Endothelial cell of umbilical vein (primary cell): ENCODE data around the gene FAM217A. TPM values are rescaled to one million over a fixed set of nuclear protein-coding genes. Genes with fewer than 3 reads are reported as not detected.

Experiments
- BruUV-seq: library from RNA; stranded (reverse); fragments of 400-500 nt; replicated peaks from 2 replicates; lab custom pipeline; 2021; lab: Mats Ljungman, UMichigan
- CTCF ChIA-PET: fragments of 300-600, 350-600 bp; sonication (Branson Sonifier 250); formaldehyde crosslinking; loops from one replicate; lab custom pipeline; 2021; ENCODE audit warnings: antibody characterized with exemption, inconsistent platforms; lab: Charles Lee
- POLR2A ChIA-PET: fragments of 300-600, 350-600 bp; sonication (Branson Sonifier 250); formaldehyde crosslinking; loops from one replicate; lab custom pipeline; 2021; ENCODE audit warnings: antibody characterized with exemption, inconsistent platforms; lab: Charles Lee
- DNase-seq: peaks from one replicate; pipeline ENCODE4 v3.0.0-alpha.2; 2011; ENCODE audit warnings: low read depth, low spot score
- FAIRE-seq: peaks from 2 replicates; lab custom pipeline; 2011; peaks lifted over from hg19 to GRCh38; lab: Jason Lieb, UNC
- H2AFZ ChIP-seq: 2 replicates; pipeline ENCODE4 v1.6.0; 2012; ENCODE audit warnings: low read depth, low read length, control low read depth, inconsistent platforms
- H3K27ac ChIP-seq: 2 replicates; pipeline ENCODE4 v1.5.1; 2011; ENCODE audit warnings: low read depth, mild to moderate bottlenecking, control low read depth, low read length, moderate library complexity; ENCODE audit not compliant: insufficient read depth
- H3K27me3 ChIP-seq, 2 experiments: 2 replicates each; pipeline versions ENCODE4 v1.6.0 to v1.6.1; 2011; ENCODE audit warnings: low read length in 2 of 2, mixed read lengths in 1 of 2; ENCODE audit not compliant: control insufficient read depth in 2 of 2, insufficient read depth in 2 of 2
- H3K36me3 ChIP-seq, 2 experiments: 2 replicates in 1 of 2; 3 replicates in 1 of 2; pipeline ENCODE4 v1.5.1; 2011; ENCODE audit warnings: low read length in 2 of 2, mild to moderate bottlenecking in 1 of 2, moderate library complexity in 1 of 2; ENCODE audit not compliant: control insufficient read depth in 2 of 2, insufficient read depth in 2 of 2; ENCODE audit errors: extremely low read depth in 1 of 2
- H3K4me1 ChIP-seq: 3 replicates; pipeline ENCODE4 v1.5.1; 2011; ENCODE audit warnings: mild to moderate bottlenecking, low read length; ENCODE audit not compliant: control insufficient read depth, insufficient read depth; ENCODE audit errors: extremely low read depth
- H3K4me2 ChIP-seq: 2 replicates; pipeline ENCODE4 v1.6.1; 2011; ENCODE audit warnings: low read length, control low read depth, mixed read lengths; ENCODE audit not compliant: insufficient read depth
- H3K4me3 ChIP-seq, 3 experiments: fragments of 200-600 bp in 1 of 3; sonication (generic), shearing (Covaris generic) in 1 of 3; replicated peaks in 1 of 3; 2 replicates each; pipeline ENCODE4 v1.5.1; 2011 to 2016; ENCODE audit warnings: control low read depth in 3 of 3, low read length in 3 of 3, mild to moderate bottlenecking in 2 of 3, inconsistent platforms in 1 of 3, low read depth in 1 of 3, moderate library complexity in 1 of 3; ENCODE audit not compliant: insufficient read depth in 1 of 3
- H3K79me2 ChIP-seq: 2 replicates; pipeline ENCODE4 v1.6.0; 2012; ENCODE audit warnings: low read length, inconsistent platforms; ENCODE audit not compliant: control insufficient read depth, insufficient read depth
- H3K9ac ChIP-seq: replicated peaks from 2 replicates; pipeline ENCODE3; 2011; ENCODE audit warnings: low read length, control low read depth; ENCODE audit not compliant: insufficient read depth; ENCODE audit errors: extremely low read depth
- H3K9me1 ChIP-seq: replicated peaks from 3 replicates; pipeline ENCODE4 v1.6.0; 2011; ENCODE audit warnings: mild to moderate bottlenecking, low read length; ENCODE audit not compliant: control insufficient read depth, insufficient read depth; ENCODE audit errors: extremely low read depth
- H3K9me3 ChIP-seq: replicated peaks from 2 replicates; pipeline ENCODE4 v1.5.1; 2012; ENCODE audit warnings: low read length, inconsistent platforms; ENCODE audit not compliant: control insufficient read depth, insufficient read depth
- H4K20me1 ChIP-seq: replicated peaks from 2 replicates; pipeline ENCODE3; 2011; ENCODE audit warnings: mild to moderate bottlenecking, low read length; ENCODE audit not compliant: control insufficient read depth, insufficient read depth; ENCODE audit errors: extremely low read depth
- FOS ChIP-seq: IDR thresholded peaks from 2 replicates; pipeline ENCODE4 v1.6.1; 2011; ENCODE audit warnings: mild to moderate bottlenecking, low read length, moderate library complexity, borderline replicate concordance; ENCODE audit not compliant: insufficient read depth
- JUN ChIP-seq: IDR thresholded peaks from 2 replicates; pipeline ENCODE4 v1.6.1; 2011; ENCODE audit warnings: borderline replicate concordance, low read depth; ENCODE audit not compliant: insufficient read length, insufficient read depth
- MYC ChIP-seq: IDR thresholded peaks from one replicate; pipeline ENCODE4 v1.6.1; 2011; ENCODE audit warnings: mild to moderate bottlenecking, low read depth, low read length
- dilution Hi-C: fragments of 300-500 bp; cut with MboI; formaldehyde crosslinking; loops from one replicate; pipeline ENCODE4 v1.15.0; 2019; ENCODE audit warnings: low sequenced_read_pairs; ENCODE audit not compliant: extremely low pct_ligation_motif_present
- intact Hi-C: fragments of 100-400 bp; cut with micrococcal nuclease; formaldehyde crosslinking; loops from one replicate; pipeline ENCODE4 v1.10.0; 2022
- polyA plus RNA-seq, 4 experiments: library from polyadenylated mRNA; depleted of rRNA in 3 of 4; stranded (reverse) in 3 of 4; unstranded in 1 of 4; fragments of >200 nt; gene quantifications; 2 replicates each; pipeline versions ENCODE4 v1.2.1 to v1.2.3, GENCODE V29; 2011 to 2012; ENCODE audit warnings: missing spikeins in 1 of 4
- total RNA-seq: library from RNA; stranded (reverse); gene quantifications from 2 replicates; pipeline ENCODE4 v1.2.3, GENCODE V29; 2021
- TF ChIP-seq, protein P1 (sequence below), 2 donors: IDR thresholded peaks; 1 replicate in 1 of 2; 2 replicates in 1 of 2; pipeline ENCODE4 v1.5.1; 2011; ENCODE audit warnings: low read length in 2 of 2, mild to moderate bottlenecking in 2 of 2, moderate library complexity in 2 of 2, control low read depth in 1 of 2, inconsistent platforms in 1 of 2, low read depth in 1 of 2; ENCODE audit not compliant: insufficient read depth in 1 of 2; ENCODE audit errors: extremely low read depth in 1 of 2

Gene FAM217A
- total and polyA plus RNA-seq, 2 donors (not counting 3 experiments of a cell fraction or from before 2014, with no cell fraction given) = not detected

- Histone ChIP-seq H3K79me2 (peaks cover 3% of the 10 kb centered on the region), H3K27ac (peak overlapping the region; percentile 41), H4K20me1 (no peaks in the 10 kb centered on the region), H3K4me2 (no peak overlapping the region), H3K9me3 (no peaks in the 10 kb centered on the region), H2AFZ (no peak overlapping the region), H3K9ac (no peak overlapping the region), H3K36me3 (peaks cover 7 to 35% of the 10 kb centered on the region in 2 experiments), H3K4me1 (peaks cover 22% of the 10 kb centered on the region), H3K27me3 (no peaks in the 10 kb centered on the region), H3K4me3 (no peak overlapping the region), H3K9me1 (no peaks in the 10 kb centered on the region)
- dilution Hi-C loops = no loop called here
- DNase-seq = peak; percentile 92
- CTCF ChIA-PET = interaction anchor here (0.7 to 8.0 kb wide), 13 partner anchors 8 to 156 kb away, joined by 3 to 120 read pairs (median 4); partner anchors contain the start of gene ECI2
- POLR2A ChIA-PET = interaction anchor here (0.6 to 1.9 kb wide), 3 partner anchors 35 to 230 kb away, joined by 3 to 6 read pairs (median 4); partner anchors contain the start of gene ECI2
- TF ChIP-seq FOS (peak; percentile 70), MYC (no peak), JUN (peak; percentile 25)
- TF ChIP-seq, protein P1, sequence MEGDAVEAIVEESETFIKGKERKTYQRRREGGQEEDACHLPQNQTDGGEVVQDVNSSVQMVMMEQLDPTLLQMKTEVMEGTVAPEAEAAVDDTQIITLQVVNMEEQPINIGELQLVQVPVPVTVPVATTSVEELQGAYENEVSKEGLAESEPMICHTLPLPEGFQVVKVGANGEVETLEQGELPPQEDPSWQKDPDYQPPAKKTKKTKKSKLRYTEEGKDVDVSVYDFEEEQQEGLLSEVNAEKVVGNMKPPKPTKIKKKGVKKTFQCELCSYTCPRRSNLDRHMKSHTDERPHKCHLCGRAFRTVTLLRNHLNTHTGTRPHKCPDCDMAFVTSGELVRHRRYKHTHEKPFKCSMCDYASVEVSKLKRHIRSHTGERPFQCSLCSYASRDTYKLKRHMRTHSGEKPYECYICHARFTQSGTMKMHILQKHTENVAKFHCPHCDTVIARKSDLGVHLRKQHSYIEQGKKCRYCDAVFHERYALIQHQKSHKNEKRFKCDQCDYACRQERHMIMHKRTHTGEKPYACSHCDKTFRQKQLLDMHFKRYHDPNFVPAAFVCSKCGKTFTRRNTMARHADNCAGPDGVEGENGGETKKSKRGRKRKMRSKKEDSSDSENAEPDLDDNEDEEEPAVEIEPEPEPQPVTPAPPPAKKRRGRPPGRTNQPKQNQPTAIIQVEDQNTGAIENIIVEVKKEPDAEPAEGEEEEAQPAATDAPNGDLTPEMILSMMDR (IDR thresholded peaks at IDR 0.05; ENCODE audit: extremely low read depth in 1 of 2, insufficient read depth in 1 of 2, low read depth in 1 of 2, low read length in 2 of 2) = peak; percentile 44 to 59
- no TSS peak for BruUV-seq
- intact Hi-C loops = loop anchor here (1.0 to 2.0 kb wide), 5 partner anchors 71 to 881 kb away; partner anchors contain the start of gene ECI2
- FAIRE-seq = peak; percentile 84
These were observed 23.4 kb downstream of the FAM217A start for GRCh38 chr6:4055420-4056041.
